ENCODE data around the gene DTNB. TPM values are rescaled to one million over a fixed set of nuclear protein-coding genes. Genes with fewer than 3 reads are reported as not detected.
"Not testable (repeated sequence)": the region's sequence is repeated elsewhere in the genome, so short reads cannot be mapped to it uniquely, and the experiment has no call there.

The DTNB gene
- total and polyA plus RNA-seq, 10 of the 15 experiments (the other 5 are each of a cell fraction or from before 2014, with no cell fraction given) = 4.5 to 30.6 (median 11.9) TPM

GRCh38 chr2:25405611-25406295, 267.6 kb downstream of the DTNB start:
- TF ChIP-seq IKZF1 (conservative IDR thresholded peaks at IDR 0.05) = no peak
- no peak overlapping the region for H3K9ac ChIP-seq (ENCODE audit: control insufficient read depth, insufficient read depth, low read length)
- intact Hi-C loops (cut with micrococcal nuclease; ENCODE audit: unreplicated experiment) (no loop called here), in situ Hi-C loops (cut with MboI) (no loop called here)
- FAIRE-seq (no peak), ATAC-seq (no peak), DNase-seq (ENCODE audit: low read depth, low spot score) (no peak)
- no peak overlapping the region for H2AFZ ChIP-seq (ENCODE audit: control insufficient read depth, low read depth, low read length)
- H3K4me3 ChIP-seq = no peak overlapping the region
- over 99% methylated on average over 9 of the region's 9 CpGs for WGBS (ENCODE audit: insufficient coverage, insufficient replicate concordance, low lambda C conversion rate, missing lambda C conversion rate)
- no peak overlapping the region for H3K4me2 ChIP-seq (ENCODE audit: control insufficient read depth, insufficient read depth)
- no peaks in the 10 kb centered on the region for H4K20me1 ChIP-seq (ENCODE audit: control insufficient read depth, insufficient read depth)
- RAD21 ChIA-PET (ENCODE audit: unreplicated experiment) = interaction anchor here (0.7 to 9.4 kb wide), 2 partner anchors 12 to 19 kb away, joined by 3 to 189 read pairs; no protein-coding TSS in a partner anchor
- POLR2A ChIA-PET = interaction anchor here (0.8 to 11.6 kb wide), 3 partner anchors 12 to 267 kb away, joined by 3 to 192 read pairs (median 23); no protein-coding TSS in a partner anchor
- H3K27me3 ChIP-seq (replicated peaks in 1 of 2; ENCODE audit: control insufficient read depth in 2 of 2, insufficient read depth in 2 of 2, low read length in 1 of 2) = no peaks in the 10 kb centered on the region
- CTCF ChIA-PET = interaction anchor here (1.5 to 9.9 kb wide), 4 partner anchors 12 to 161 kb away, joined by 3 to 105 read pairs (median 19); no protein-coding TSS in a partner anchor
- BruUV-seq (replicated peaks) = no TSS peak
- H3K9me3 ChIP-seq (replicated peaks; ENCODE audit: control insufficient read depth, insufficient read depth, low read length) = no peaks in the 10 kb centered on the region
- SMC1A ChIA-PET (ENCODE audit: uncharacterized antibody, unreplicated experiment) = interaction anchor here (1.6 to 12.9 kb wide), 3 partner anchors 13 to 43 kb away, joined by 6 to 245 read pairs (median 92); no protein-coding TSS in a partner anchor
- peaks cover 58% of the 10 kb centered on the region for H3K4me1 ChIP-seq (ENCODE audit: control insufficient read depth, insufficient read depth, low read length)
- H3K27ac ChIP-seq (ENCODE audit: control insufficient read depth, insufficient read depth) = no peak overlapping the region
- peaks cover 14% of the 10 kb centered on the region for H3K79me2 ChIP-seq (ENCODE audit: control insufficient read depth, insufficient read depth, low read length)
- no peaks in the 10 kb centered on the region for H3K36me3 ChIP-seq (ENCODE audit: control insufficient read depth in 2 of 2, insufficient read depth in 2 of 2, low read length in 1 of 2)

GRCh38 chr2:25403120-25403760, 270.1 kb downstream of the DTNB start:
- peak; percentile 80 for ATAC-seq
- SMC1A ChIA-PET (ENCODE audit: uncharacterized antibody, unreplicated experiment) = interaction anchor here (1.2 to 12.9 kb wide), 13 partner anchors 7 to 155 kb away, joined by 3 to 245 read pairs (median 6); no protein-coding TSS in a partner anchor
- H3K36me3 ChIP-seq (ENCODE audit: control insufficient read depth in 2 of 2, insufficient read depth in 2 of 2, low read length in 1 of 2); H3K27me3 ChIP-seq (replicated peaks in 1 of 2; ENCODE audit: control insufficient read depth in 2 of 2, insufficient read depth in 2 of 2, low read length in 1 of 2); H4K20me1 ChIP-seq (ENCODE audit: control insufficient read depth, insufficient read depth); H3K9me3 ChIP-seq (replicated peaks; ENCODE audit: control insufficient read depth, insufficient read depth, low read length); H2AFZ ChIP-seq (ENCODE audit: control insufficient read depth, low read depth, low read length); in situ Hi-C loops (cut with MboI): not testable (repeated sequence)
- H3K9ac ChIP-seq (ENCODE audit: control insufficient read depth, insufficient read depth, low read length) = peak overlapping the region; percentile 65
- peak overlapping the region; percentile 97 for H3K27ac ChIP-seq (ENCODE audit: control insufficient read depth, insufficient read depth)
- POLR2A ChIA-PET = interaction anchor here (0.9 to 11.6 kb wide), 13 partner anchors 8 to 164 kb away, joined by 3 to 192 read pairs (median 8); no protein-coding TSS in a partner anchor
- DNase-seq (ENCODE audit: low read depth, low spot score) = peak; percentile 87
- FAIRE-seq = peak; percentile 64
- BruUV-seq (replicated peaks) = TSS peak; percentile 83
- WGBS (ENCODE audit: insufficient coverage, insufficient replicate concordance, low lambda C conversion rate, missing lambda C conversion rate) = 27% methylated on average over 13 of the region's 13 CpGs
- H3K79me2 ChIP-seq (ENCODE audit: control insufficient read depth, insufficient read depth, low read length) = peaks cover 28% of the 10 kb centered on the region
- H3K4me1 ChIP-seq (ENCODE audit: control insufficient read depth, insufficient read depth, low read length) = peaks cover 62% of the 10 kb centered on the region
- peak overlapping the region; percentile 98 for H3K4me2 ChIP-seq (ENCODE audit: control insufficient read depth, insufficient read depth)
- RAD21 ChIA-PET (ENCODE audit: unreplicated experiment) = interaction anchor here (0.6 to 9.4 kb wide), 10 partner anchors 9 to 159 kb away, joined by 3 to 189 read pairs (median 10); no protein-coding TSS in a partner anchor
- H3K4me3 ChIP-seq = peak overlapping the region; percentile 40; the same call in 1 of the 2 replicates
- intact Hi-C loops (cut with micrococcal nuclease; ENCODE audit: unreplicated experiment) = loop anchor here (1.0 to 2.0 kb wide), 2 partner anchors 16 to 26 kb away; no protein-coding TSS in a partner anchor
- CTCF ChIA-PET = interaction anchor here (0.9 to 9.9 kb wide), 10 partner anchors 15 to 163 kb away, joined by 3 to 105 read pairs (median 4); no protein-coding TSS in a partner anchor
- TF ChIP-seq BCL11A (IDR thresholded peaks at IDR 0.05; ENCODE audit: low read depth, low read length) (0 out of 2 replicates have a peak, but pooled peaks have one; percentile 33), TCF12 (IDR thresholded peaks at IDR 0.05; ENCODE audit: low read depth, low read length) (peak; percentile 94), SRF (IDR thresholded peaks at IDR 0.05; ENCODE audit: low read depth in 2 of 2, low read length in 2 of 2) (0 out of 4 replicates have a peak, but pooled peaks of 1 of the 2 experiments have one; percentile 57), EP300 (IDR thresholded peaks at IDR 0.05; ENCODE audit: borderline replicate concordance in 1 of 2, control insufficient read depth in 1 of 2, low read depth in 2 of 2, low read length in 2 of 2) (0 out of 4 replicates have a peak, but pooled peaks of 1 of the 2 experiments have one; percentile 23), PML (IDR thresholded peaks at IDR 0.05; ENCODE audit: low read length) (peak; percentile 39; the same call in 1 of the 2 replicates), NKRF (conservative IDR thresholded peaks at IDR 0.05) (peak; percentile 24; the same call in 1 of the 2 replicates), ETV6 (conservative IDR thresholded peaks at IDR 0.05 in 1 of 2, IDR thresholded peaks at IDR 0.05 in 1 of 2; ENCODE audit: borderline replicate concordance in 1 of 2, low read depth in 1 of 2) (peak in 1 of 2 experiments; percentile 45; a peak in 1 of 4 replicates), SPI1 (IDR thresholded peaks at IDR 0.05; ENCODE audit: borderline replicate concordance, insufficient read depth, low read depth, low read length) (peak; percentile 74; the same call in 1 of the 2 replicates)

Measured in GM12878 (cell line).